Measurements from ENCODE around the gene KRABD2.

GRCh38 chr17:8380049-8380448 is 3.5 kb upstream of the KRABD2 start:
- TF ChIP-seq CTCF (IDR thresholded peaks at IDR 0.05; ENCODE audit: low read length), result no peak
- no peak for TF ChIP-seq EZH2 (optimal IDR thresholded peaks at IDR 0.05; ENCODE audit: low read depth, low read length)
